ENCODE data around the gene ACOX3.

DNA sequence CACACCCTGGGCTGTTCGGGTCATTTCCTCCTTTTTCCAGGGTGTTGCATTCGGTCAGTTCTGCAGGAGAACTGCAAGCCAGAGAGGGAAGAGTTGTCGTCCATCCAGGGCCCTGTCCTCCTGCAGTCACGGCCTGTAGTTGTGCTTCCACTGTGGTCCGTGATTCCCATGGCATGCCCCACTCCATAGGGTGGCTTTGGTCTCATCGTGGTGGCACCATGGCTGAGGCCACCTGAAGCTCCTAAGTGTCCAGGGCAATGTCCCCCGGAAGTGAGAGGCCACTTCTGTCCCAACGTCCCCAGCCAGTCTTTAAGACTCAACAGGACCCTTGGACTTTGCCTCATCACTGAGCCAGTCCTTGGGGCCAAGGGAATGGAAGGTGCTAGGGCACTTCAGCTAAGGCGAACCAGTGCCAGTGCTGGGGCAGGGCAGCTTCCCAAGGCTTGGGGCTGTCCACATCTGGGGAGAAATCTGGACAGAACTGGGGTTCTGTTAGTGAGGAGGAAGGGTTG, 87.3 kb downstream of the ACOX3 start:
- TF ChIP-seq EP300 (IDR thresholded peaks at IDR 0.05; ENCODE audit: borderline replicate concordance in 1 of 2, low read depth in 2 of 2, low read length in 2 of 2) (no peak), EZH2 (IDR thresholded peaks at IDR 0.05; ENCODE audit: low read depth, low read length, severe bottlenecking) (no peak), CEBPB (IDR thresholded peaks at IDR 0.05; ENCODE audit: low read depth, low read length) (no peak), TEAD4 (IDR thresholded peaks at IDR 0.05; ENCODE audit: low read depth, low read length) (no peak), BCL11A (IDR thresholded peaks at IDR 0.05; ENCODE audit: low read depth in 2 of 2, low read length in 2 of 2) (no peak), SUZ12 (IDR thresholded peaks at IDR 0.05; ENCODE audit: low read length) (no peak), POLR2A (IDR thresholded peaks at IDR 0.05; ENCODE audit: control extremely low read depth in 1 of 2, low read depth in 2 of 2, low read length in 2 of 2) (no peak)
- TF ChIP-seq, protein P1, sequence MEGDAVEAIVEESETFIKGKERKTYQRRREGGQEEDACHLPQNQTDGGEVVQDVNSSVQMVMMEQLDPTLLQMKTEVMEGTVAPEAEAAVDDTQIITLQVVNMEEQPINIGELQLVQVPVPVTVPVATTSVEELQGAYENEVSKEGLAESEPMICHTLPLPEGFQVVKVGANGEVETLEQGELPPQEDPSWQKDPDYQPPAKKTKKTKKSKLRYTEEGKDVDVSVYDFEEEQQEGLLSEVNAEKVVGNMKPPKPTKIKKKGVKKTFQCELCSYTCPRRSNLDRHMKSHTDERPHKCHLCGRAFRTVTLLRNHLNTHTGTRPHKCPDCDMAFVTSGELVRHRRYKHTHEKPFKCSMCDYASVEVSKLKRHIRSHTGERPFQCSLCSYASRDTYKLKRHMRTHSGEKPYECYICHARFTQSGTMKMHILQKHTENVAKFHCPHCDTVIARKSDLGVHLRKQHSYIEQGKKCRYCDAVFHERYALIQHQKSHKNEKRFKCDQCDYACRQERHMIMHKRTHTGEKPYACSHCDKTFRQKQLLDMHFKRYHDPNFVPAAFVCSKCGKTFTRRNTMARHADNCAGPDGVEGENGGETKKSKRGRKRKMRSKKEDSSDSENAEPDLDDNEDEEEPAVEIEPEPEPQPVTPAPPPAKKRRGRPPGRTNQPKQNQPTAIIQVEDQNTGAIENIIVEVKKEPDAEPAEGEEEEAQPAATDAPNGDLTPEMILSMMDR (IDR thresholded peaks at IDR 0.05; ENCODE audit: control extremely low read depth in 1 of 3, insufficient read depth in 1 of 3, low read depth in 1 of 3, low read length in 3 of 3), result no peak
- TF ChIP-seq, protein P2, sequence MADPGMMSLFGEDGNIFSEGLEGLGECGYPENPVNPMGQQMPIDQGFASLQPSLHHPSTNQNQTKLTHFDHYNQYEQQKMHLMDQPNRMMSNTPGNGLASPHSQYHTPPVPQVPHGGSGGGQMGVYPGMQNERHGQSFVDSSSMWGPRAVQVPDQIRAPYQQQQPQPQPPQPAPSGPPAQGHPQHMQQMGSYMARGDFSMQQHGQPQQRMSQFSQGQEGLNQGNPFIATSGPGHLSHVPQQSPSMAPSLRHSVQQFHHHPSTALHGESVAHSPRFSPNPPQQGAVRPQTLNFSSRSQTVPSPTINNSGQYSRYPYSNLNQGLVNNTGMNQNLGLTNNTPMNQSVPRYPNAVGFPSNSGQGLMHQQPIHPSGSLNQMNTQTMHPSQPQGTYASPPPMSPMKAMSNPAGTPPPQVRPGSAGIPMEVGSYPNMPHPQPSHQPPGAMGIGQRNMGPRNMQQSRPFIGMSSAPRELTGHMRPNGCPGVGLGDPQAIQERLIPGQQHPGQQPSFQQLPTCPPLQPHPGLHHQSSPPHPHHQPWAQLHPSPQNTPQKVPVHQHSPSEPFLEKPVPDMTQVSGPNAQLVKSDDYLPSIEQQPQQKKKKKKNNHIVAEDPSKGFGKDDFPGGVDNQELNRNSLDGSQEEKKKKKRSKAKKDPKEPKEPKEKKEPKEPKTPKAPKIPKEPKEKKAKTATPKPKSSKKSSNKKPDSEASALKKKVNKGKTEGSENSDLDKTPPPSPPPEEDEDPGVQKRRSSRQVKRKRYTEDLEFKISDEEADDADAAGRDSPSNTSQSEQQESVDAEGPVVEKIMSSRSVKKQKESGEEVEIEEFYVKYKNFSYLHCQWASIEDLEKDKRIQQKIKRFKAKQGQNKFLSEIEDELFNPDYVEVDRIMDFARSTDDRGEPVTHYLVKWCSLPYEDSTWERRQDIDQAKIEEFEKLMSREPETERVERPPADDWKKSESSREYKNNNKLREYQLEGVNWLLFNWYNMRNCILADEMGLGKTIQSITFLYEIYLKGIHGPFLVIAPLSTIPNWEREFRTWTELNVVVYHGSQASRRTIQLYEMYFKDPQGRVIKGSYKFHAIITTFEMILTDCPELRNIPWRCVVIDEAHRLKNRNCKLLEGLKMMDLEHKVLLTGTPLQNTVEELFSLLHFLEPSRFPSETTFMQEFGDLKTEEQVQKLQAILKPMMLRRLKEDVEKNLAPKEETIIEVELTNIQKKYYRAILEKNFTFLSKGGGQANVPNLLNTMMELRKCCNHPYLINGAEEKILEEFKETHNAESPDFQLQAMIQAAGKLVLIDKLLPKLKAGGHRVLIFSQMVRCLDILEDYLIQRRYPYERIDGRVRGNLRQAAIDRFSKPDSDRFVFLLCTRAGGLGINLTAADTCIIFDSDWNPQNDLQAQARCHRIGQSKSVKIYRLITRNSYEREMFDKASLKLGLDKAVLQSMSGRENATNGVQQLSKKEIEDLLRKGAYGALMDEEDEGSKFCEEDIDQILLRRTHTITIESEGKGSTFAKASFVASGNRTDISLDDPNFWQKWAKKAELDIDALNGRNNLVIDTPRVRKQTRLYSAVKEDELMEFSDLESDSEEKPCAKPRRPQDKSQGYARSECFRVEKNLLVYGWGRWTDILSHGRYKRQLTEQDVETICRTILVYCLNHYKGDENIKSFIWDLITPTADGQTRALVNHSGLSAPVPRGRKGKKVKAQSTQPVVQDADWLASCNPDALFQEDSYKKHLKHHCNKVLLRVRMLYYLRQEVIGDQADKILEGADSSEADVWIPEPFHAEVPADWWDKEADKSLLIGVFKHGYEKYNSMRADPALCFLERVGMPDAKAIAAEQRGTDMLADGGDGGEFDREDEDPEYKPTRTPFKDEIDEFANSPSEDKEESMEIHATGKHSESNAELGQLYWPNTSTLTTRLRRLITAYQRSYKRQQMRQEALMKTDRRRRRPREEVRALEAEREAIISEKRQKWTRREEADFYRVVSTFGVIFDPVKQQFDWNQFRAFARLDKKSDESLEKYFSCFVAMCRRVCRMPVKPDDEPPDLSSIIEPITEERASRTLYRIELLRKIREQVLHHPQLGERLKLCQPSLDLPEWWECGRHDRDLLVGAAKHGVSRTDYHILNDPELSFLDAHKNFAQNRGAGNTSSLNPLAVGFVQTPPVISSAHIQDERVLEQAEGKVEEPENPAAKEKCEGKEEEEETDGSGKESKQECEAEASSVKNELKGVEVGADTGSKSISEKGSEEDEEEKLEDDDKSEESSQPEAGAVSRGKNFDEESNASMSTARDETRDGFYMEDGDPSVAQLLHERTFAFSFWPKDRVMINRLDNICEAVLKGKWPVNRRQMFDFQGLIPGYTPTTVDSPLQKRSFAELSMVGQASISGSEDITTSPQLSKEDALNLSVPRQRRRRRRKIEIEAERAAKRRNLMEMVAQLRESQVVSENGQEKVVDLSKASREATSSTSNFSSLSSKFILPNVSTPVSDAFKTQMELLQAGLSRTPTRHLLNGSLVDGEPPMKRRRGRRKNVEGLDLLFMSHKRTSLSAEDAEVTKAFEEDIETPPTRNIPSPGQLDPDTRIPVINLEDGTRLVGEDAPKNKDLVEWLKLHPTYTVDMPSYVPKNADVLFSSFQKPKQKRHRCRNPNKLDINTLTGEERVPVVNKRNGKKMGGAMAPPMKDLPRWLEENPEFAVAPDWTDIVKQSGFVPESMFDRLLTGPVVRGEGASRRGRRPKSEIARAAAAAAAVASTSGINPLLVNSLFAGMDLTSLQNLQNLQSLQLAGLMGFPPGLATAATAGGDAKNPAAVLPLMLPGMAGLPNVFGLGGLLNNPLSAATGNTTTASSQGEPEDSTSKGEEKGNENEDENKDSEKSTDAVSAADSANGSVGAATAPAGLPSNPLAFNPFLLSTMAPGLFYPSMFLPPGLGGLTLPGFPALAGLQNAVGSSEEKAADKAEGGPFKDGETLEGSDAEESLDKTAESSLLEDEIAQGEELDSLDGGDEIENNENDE (IDR thresholded peaks at IDR 0.05; ENCODE audit: insufficient replicate concordance, low read length), result no peak
